HUES64 (cell line): Measurements from ENCODE around the gene CFAP92.

Experiments
- H3K27ac ChIP-seq: 2 replicates; pipeline ENCODE4 v1.7.0; 2013; ENCODE audit warnings: low read depth, low read length, inconsistent platforms
- H3K27me3 ChIP-seq: 2 replicates; pipeline ENCODE4 v1.6.1; 2013; ENCODE audit warnings: mild to moderate bottlenecking, low read length; ENCODE audit not compliant: insufficient read depth
- H3K36me3 ChIP-seq: 2 replicates; pipeline ENCODE4 v1.6.1; 2013; ENCODE audit warnings: mild to moderate bottlenecking, low read length; ENCODE audit not compliant: insufficient read depth
- H3K4me1 ChIP-seq: 2 replicates; pipeline ENCODE4 v1.6.1; 2013; ENCODE audit warnings: mild to moderate bottlenecking, low read length, moderate library complexity; ENCODE audit not compliant: insufficient read depth
- H3K4me3 ChIP-seq: 2 replicates; pipeline ENCODE4 v1.5.1; 2013; ENCODE audit warnings: mild to moderate bottlenecking, low read length, moderate library complexity
- H3K9ac ChIP-seq: 2 replicates; pipeline ENCODE4 v1.6.1; 2013; ENCODE audit warnings: mild to moderate bottlenecking, low read depth, low read length
- H3K9me3 ChIP-seq: 2 replicates; pipeline ENCODE4 v1.6.1; 2013; ENCODE audit warnings: low read depth, low read length; ENCODE audit not compliant: insufficient read depth
- WGBS: fragments of 150-250, 120-280 bp; methylation state at CpG from one replicate; pipeline ENCODE4 v1.1.7; 2013; ENCODE audit warnings: missing lambda C conversion rate; 5-methylcytosine and 5-hydroxymethylcytosine counted together

The CFAP92 gene

DNA sequence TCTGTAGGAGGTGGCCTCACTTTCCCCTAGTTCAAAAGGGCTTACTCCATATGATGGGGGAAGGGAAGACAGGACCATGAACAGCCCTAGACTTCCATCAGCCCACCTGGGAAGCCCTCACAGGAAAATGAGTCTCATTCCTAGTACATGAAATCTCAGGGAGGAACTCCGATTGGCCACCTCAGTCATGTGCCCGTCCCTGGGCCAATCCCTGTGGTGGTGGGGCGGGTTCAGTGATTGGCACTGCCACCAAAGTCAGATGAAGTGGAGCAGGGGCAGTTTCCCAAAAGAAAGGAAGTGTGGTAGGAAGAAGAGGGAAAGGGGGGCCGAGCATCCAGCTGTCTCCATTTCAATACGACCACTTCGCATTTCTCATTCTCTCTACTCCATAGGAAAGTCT is 40.8 kb upstream of the CFAP92 start:
- Histone ChIP-seq H3K4me3 (no peak overlapping the region), H3K9ac (no peak overlapping the region), H3K36me3 (no peaks in the 10 kb centered on the region), H3K9me3 (no peaks in the 10 kb centered on the region), H3K27me3 (no peaks in the 10 kb centered on the region), H3K27ac (no peak overlapping the region), H3K4me1 (no peaks in the 10 kb centered on the region)
- 76% methylated on average over 6 of the region's 6 CpGs for WGBS

DNA sequence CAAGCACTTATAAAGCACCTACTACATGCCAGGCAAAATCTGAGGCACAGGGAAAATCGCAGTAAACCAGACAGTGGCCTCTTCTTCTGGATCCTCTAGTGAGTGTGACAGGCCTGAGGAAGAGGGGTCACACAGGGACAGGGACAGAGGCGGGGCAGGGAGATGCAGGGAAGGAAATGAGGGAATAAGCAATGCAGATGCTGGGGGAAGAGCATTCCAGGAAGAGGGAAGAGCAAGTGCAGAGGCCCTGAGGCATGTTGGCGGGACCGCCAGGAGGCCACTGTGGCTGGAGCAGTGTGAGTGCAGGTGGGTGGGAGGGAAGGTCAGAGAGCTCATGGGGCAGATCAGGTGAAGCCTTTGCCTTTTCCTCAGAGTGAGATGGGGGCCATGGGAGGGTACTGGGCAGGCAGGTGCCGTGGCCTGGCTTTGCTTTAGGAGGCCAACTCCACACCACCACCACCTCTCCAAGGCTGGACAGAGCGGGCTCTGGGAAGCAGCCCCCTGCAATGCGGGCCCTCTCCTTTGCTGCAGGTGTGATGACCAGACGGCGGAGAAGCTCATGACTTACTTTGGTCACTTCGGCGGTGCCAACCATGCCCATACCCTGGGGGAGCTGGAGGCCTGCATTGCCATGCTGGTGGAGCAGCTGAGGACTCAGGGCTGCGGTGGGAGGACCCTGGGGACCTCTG is 39.9 kb upstream of the CFAP92 start:
- Histone ChIP-seq H3K27ac (no peak overlapping the region), H3K9me3 (no peaks in the 10 kb centered on the region), H3K4me3 (no peak overlapping the region), H3K27me3 (no peaks in the 10 kb centered on the region), H3K4me1 (no peaks in the 10 kb centered on the region), H3K9ac (no peak overlapping the region), H3K36me3 (no peaks in the 10 kb centered on the region)
- whole genome bisulfite sequencing: 92% methylated on average over 12 of the region's 12 CpGs

DNA sequence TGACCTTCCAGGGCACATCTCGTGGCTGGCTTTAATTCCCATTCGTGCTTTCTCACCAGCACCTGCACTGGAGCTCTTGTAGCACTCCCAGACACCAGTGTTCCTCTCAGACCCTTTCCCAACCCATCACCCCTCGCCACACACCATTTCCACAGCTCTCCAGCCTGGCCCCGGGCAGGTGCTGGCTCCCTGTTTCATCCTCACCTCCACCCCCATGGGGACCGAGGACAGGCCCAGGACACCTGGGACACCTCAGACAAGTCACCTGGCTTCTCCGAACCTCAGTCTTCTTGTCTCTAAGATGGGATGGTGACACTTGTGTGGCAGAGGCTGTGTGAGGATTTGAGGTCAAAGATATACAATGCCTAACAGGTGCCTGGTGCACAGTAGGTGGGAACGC is 39.3 kb upstream of the CFAP92 start:
- no peaks in the 10 kb centered on the region for H3K4me1 ChIP-seq
- no peaks in the 10 kb centered on the region for H3K36me3 ChIP-seq
- H3K4me3 ChIP-seq: no peak overlapping the region
- H3K9ac ChIP-seq: no peak overlapping the region
- 84% methylated on average over 7 of the region's 7 CpGs for WGBS
- no peaks in the 10 kb centered on the region for H3K9me3 ChIP-seq
- H3K27ac ChIP-seq: no peak overlapping the region
- no peaks in the 10 kb centered on the region; the same call in 1 of the 2 replicates for H3K27me3 ChIP-seq

DNA sequence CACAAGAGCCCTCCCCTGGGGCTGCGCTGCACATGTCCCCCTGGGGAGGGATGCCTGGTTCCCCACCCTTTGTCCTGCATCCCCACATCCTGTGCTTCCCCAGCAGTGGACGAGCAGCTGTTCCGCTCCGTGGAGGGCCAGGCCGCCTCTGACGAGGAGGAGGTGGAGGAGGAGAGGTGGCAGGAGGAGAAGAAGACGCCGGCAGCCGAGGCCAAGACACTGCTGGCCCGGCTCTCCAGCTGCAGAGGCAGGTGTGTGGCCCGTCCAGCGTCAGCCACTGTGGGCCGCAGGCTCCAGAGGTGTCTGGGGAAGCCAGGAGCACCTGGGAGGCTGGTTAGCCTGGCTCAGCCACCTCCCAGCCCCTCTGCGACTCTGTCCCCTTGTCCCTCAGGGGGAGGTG is 38.8 kb upstream of the CFAP92 start:
- Histone ChIP-seq H3K27me3 (peaks cover under 1% of the 10 kb centered on the region; the same call in 1 of the 2 replicates), H3K9ac (no peak overlapping the region), H3K9me3 (no peaks in the 10 kb centered on the region), H3K27ac (no peak overlapping the region), H3K4me3 (no peak overlapping the region), H3K36me3 (no peaks in the 10 kb centered on the region), H3K4me1 (no peaks in the 10 kb centered on the region)
- 90% methylated on average over 14 of the region's 14 CpGs for WGBS

DNA sequence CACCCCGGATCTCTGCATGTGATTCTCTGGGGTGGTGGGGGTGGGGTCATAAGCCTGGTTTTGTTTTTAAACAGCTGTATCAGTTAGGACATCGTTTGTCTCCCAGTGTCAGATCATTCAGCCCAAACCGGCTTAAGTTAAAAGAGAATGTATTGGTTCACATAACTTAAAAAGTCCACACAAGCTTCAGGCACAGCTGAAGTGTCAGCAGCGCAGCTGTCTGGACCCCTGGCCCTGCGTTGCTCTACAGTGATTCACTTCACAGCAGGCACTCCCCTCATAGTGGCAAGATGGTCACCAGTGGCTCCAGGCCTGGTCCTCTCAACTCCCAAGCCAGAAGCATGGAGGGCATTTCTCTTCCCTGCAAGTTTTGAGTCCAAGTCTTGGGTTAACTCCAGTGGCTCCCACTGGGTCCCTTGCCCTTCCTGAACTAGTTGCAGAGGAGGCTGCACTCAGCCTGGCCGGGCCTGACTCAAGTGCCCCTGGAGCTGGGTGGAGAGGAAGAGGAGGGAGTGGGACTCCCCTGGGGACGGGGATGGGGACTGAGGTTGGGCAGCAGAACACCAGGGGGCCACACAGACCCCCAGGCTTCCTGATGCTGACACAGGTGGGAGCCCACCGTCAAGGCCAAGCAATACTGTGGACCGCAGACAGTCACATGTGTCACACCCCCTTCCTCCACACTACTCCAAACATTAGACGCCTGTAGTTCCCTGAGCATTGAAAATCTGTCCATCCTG is 37.8 kb upstream of the CFAP92 start:
- Histone ChIP-seq H3K27ac (no peak overlapping the region), H3K36me3 (no peaks in the 10 kb centered on the region), H3K4me3 (no peak overlapping the region), H3K9me3 (no peaks in the 10 kb centered on the region), H3K27me3 (peaks cover 10% of the 10 kb centered on the region), H3K4me1 (no peaks in the 10 kb centered on the region), H3K9ac (no peak overlapping the region)
- 85% methylated on average over 10 of the region's 10 CpGs for WGBS

DNA sequence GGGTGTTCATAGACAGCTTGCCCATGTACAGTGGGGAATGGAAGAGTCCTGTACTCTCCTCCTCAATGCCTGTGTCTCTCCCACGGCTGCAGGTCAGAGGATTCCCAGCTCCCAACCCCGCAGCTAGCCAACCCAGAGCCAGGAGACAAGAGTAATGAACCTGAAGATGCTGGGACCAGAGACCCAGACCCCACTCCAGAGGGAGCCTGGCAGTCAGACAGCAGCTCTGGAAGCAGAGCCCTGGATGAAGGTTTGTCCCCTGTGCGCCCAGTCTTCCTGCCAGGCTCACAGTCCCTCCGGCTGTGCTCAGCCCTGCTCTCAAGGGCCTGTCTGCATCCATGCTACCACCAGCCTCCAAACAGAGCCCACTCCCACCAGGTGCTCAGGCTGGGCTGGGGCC is 36.7 kb upstream of the CFAP92 start:
- H3K9ac ChIP-seq: no peak overlapping the region
- H3K27me3 ChIP-seq: peaks cover 20% of the 10 kb centered on the region
- H3K4me3 ChIP-seq: no peak overlapping the region
- no peaks in the 10 kb centered on the region for H3K36me3 ChIP-seq
- no peaks in the 10 kb centered on the region for H3K4me1 ChIP-seq
- 87% methylated on average over 4 of the region's 4 CpGs for WGBS
- no peak overlapping the region for H3K27ac ChIP-seq
- no peaks in the 10 kb centered on the region for H3K9me3 ChIP-seq

DNA sequence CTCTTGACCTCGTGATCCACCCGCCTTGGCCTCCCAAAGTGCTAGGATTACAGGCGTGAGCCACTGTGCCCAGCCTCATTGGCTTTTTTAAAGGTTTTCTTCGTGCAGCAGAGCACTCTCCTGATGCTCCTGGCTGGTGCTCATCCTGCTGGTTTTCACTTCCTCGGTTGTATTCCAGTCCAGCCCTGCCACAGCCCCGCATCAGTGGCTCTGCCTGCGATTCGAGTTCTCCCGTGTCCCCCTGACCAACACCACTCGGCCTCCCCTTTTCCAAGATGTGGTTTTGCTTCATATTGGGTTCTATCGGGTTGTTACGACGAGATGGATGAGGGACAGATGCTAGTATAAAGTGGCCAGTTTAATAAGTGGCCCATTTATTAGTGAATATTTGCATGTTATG is 35.0 kb upstream of the CFAP92 start:
- 92% methylated on average over 13 of the region's 13 CpGs for WGBS
- Histone ChIP-seq H3K27me3 (peaks cover 28% of the 10 kb centered on the region), H3K9me3 (no peaks in the 10 kb centered on the region), H3K9ac (no peak overlapping the region), H3K36me3 (no peaks in the 10 kb centered on the region), H3K27ac (no peak overlapping the region), H3K4me3 (no peak overlapping the region), H3K4me1 (no peaks in the 10 kb centered on the region)

DNA sequence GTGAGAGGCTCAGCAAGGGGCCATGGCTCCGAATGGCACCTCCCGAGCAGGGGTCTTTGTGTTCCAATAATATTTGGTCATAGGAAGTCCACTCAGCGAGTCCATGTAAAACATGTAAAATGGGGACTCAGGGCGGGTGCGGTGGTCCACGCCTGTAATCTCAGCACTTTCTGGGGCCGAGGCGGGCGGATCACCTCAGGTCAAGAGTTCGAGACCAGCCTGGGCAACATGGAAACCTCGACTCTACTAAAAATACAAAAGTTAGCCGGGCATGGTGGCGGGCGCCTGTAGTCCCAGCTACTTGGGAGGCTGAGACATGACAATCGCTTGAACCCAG is 33.6 kb upstream of the CFAP92 start:
- Histone ChIP-seq H3K4me3 (peak overlapping the region; percentile 53), H3K27me3 (peaks cover 28% of the 10 kb centered on the region), H3K36me3 (no peaks in the 10 kb centered on the region), H3K9ac (no peak overlapping the region), H3K9me3 (no peaks in the 10 kb centered on the region), H3K4me1 (no peaks in the 10 kb centered on the region), H3K27ac (no peak overlapping the region)
- WGBS: 88% methylated on average over 15 of the region's 15 CpGs

DNA sequence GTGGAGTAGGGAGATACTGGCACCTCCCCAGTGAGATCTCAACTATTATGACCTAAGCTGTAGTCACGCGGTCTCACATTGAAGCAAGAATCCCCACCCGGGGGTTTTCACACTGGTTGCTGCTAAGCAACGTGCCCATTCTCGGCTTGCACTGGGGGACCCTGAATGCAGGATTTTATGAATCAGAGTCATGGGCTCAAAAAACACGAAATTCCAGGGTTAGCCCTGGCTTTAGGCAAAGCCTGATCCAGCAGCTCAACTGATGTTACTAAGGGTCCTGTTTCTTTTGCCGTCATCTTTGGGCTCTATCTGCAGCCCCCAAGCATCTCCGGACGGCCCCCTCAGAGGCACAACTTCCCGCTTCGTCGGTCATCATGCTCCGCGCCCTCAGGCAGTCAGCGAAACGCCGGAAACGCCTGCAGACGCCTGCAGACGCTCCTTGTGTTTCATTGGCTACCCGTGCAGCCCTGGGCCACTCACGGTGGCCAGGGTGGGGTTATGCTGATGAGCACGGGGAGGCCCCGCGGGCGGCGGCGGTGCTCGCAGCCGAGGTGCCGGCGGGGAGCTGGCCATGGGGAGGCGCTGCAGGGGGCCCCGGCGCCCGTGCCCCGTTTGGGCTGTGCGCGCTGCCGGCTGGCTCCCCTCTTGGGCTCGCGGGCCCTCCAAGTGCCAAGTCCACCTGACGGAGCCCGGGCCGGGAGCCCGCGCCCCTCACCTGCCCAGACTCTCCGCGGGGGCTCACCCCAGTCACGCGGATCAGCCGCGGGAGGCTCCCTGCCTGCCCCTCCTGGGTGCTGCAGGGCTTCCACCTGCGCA is 33.1 kb upstream of the CFAP92 start:
- peak overlapping the region; percentile 53 for H3K4me3 ChIP-seq
- 10% methylated on average over 54 of the region's 54 CpGs for WGBS
- no peaks in the 10 kb centered on the region for H3K9me3 ChIP-seq
- H3K4me1 ChIP-seq: no peaks in the 10 kb centered on the region
- peaks cover 28% of the 10 kb centered on the region for H3K27me3 ChIP-seq
- no peaks in the 10 kb centered on the region for H3K36me3 ChIP-seq
- H3K27ac ChIP-seq: no peak overlapping the region
- H3K9ac ChIP-seq: no peak overlapping the region

DNA sequence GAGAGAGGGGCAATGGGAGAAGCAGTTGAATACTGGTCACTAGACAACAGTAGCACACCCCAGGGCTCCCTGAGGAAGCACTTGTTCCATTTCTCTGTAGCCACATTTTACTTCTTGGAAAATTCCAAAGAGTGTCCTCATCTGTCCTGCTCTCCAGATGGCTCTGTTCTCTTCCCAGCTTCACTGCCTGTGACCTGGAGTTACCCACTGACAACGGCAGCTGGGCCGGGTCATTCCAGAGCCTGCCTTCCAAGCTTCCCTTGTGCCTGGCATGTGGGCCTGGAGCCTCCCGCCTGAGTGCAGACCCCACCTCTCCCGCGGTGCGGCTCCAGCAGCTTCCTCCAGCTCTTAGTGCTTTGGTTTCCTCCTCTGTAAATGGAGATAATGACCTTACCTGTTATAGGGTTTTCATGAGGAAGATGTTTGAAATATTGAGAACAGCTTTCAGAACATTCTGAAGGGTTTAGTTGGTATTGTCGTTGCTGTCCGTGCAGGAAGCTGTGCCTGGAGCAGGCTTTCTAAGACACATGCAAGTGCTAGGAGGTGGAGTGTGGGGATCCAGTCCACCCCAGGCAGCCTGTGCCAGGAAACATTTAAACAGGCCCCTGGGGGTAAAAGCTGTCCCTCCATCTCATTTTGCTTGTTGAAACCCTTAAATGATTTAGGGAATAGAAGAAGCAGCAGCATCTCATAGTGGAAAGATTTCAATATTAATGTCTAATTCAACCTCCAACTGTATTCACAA is 32.0 kb upstream of the CFAP92 start:
- Histone ChIP-seq H3K27ac (no peak overlapping the region), H3K4me1 (no peaks in the 10 kb centered on the region), H3K27me3 (peaks cover 28% of the 10 kb centered on the region), H3K9me3 (no peaks in the 10 kb centered on the region), H3K9ac (no peak overlapping the region), H3K4me3 (no peak overlapping the region), H3K36me3 (no peaks in the 10 kb centered on the region)
- WGBS: 87% methylated on average over 8 of the region's 8 CpGs

DNA sequence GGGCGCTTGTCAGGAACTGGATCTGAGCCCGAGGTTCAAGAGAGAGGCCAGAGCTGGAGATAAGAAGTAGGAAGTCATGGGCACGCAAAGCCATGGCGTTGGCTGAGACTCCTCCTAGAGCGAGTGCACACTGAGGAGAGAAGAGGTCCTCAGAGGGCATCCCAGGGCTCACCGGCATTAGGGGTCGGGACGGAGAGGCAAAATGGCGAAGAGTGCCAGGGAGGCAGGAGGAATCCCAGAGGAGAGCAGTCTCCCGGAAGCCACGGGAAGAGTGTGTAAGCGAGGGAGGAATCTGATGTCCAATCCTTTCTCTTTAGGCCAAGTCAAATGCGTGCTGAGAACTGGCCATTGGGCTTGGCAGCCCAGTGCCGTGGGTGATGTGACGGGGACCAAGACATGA is 31.2 kb upstream of the CFAP92 start:
- Histone ChIP-seq H3K27me3 (peaks cover 28% of the 10 kb centered on the region), H3K36me3 (no peaks in the 10 kb centered on the region), H3K4me3 (no peak overlapping the region), H3K27ac (no peak overlapping the region), H3K4me1 (no peaks in the 10 kb centered on the region), H3K9ac (no peak overlapping the region), H3K9me3 (no peaks in the 10 kb centered on the region)
- 90% methylated on average over 15 of the region's 15 CpGs for WGBS
